ENCODE data around the gene KRTAP10-4. TPM values are rescaled to one million over a fixed set of nuclear protein-coding genes. Genes with fewer than 3 reads are reported as not detected.

KRTAP10-4 gene
- polyA plus RNA-seq, 1 of the 3 experiments (the other 2 are of a cell fraction): not detected

GRCh38 chr21:44593598-44594405, 20.3 kb downstream of the KRTAP10-4 start:
- H3K4me2 ChIP-seq: no peak overlapping the region
- CTCF ChIA-PET: no interaction called here
- DNase-seq: no peak
- POLR2A ChIA-PET: no interaction called here
- H3F3A ChIP-seq (replicated peaks; ENCODE audit: insufficient read depth): no peaks in the 10 kb centered on the region
- peaks cover 8% of the 10 kb centered on the region; the same call in 1 of the 2 replicates for H3K27me3 ChIP-seq (ENCODE audit: insufficient read depth)
- no peak overlapping the region for H2AFZ ChIP-seq (ENCODE audit: low read depth)
- WGBS (ENCODE audit: low lambda C conversion rate): 80% methylated on average over 20 of the region's 20 CpGs
- H3K36me3 ChIP-seq (replicated peaks in 1 of 2; ENCODE audit: control insufficient read depth in 1 of 2, insufficient read depth in 2 of 2, low read length in 1 of 2): no peaks in the 10 kb centered on the region
- H3K9me3 ChIP-seq: no peaks in the 10 kb centered on the region
- H3K9ac ChIP-seq: no peak overlapping the region
- peaks cover 0 to 2% of the 10 kb centered on the region in 2 experiments; a peak in 1 of 4 replicates for H3K4me1 ChIP-seq (ENCODE audit: control insufficient read depth in 1 of 2, insufficient read depth in 2 of 2, low read depth in 1 of 2, low read length in 1 of 2)
- H3K79me2 ChIP-seq (ENCODE audit: insufficient read depth): no peaks in the 10 kb centered on the region
- H3K27ac ChIP-seq (ENCODE audit: low read depth in 2 of 2, low read length in 1 of 2): no peak overlapping the region
- no peak for TF ChIP-seq CTCF (IDR thresholded peaks at IDR 0.05)
- no peak for TF ChIP-seq GABPA (IDR thresholded peaks at IDR 0.05; ENCODE audit: low read depth)
- no peak for TF ChIP-seq FOXM1 (IDR thresholded peaks at IDR 0.05; ENCODE audit: low read depth)
- no peak for TF ChIP-seq GATA2 (CRISPR knock-in tag; IDR thresholded peaks at IDR 0.05)
- no peak for TF ChIP-seq JUND (IDR thresholded peaks at IDR 0.05)
- no peak for TF ChIP-seq SMC3 (IDR thresholded peaks at IDR 0.05; ENCODE audit: low read depth, low read length)
- no peak for TF ChIP-seq USF1 (IDR thresholded peaks at IDR 0.05; ENCODE audit: borderline replicate concordance, low read depth)
- no peak for TF ChIP-seq NRF1 (IDR thresholded peaks at IDR 0.05; ENCODE audit: low read depth, low read length)
- TF ChIP-seq IRF3 (IDR thresholded peaks at IDR 0.05; ENCODE audit: low read depth, low read length): no peak
- no peak for TF ChIP-seq EZH2phosphoT487 (IDR thresholded peaks at IDR 0.05; ENCODE audit: borderline replicate concordance, low read depth)
- no peak for TF ChIP-seq FOXJ3 (CRISPR knock-in tag; IDR thresholded peaks at IDR 0.05)
- TF ChIP-seq RCOR1 (IDR thresholded peaks at IDR 0.05; ENCODE audit: low read length): no peak
- no peak for TF ChIP-seq TEAD4 (IDR thresholded peaks at IDR 0.05; ENCODE audit: borderline replicate concordance, insufficient read depth)
- no peak for TF ChIP-seq MEF2A (IDR thresholded peaks at IDR 0.05; ENCODE audit: borderline replicate concordance, low read depth)
- TF ChIP-seq EP300 (IDR thresholded peaks at IDR 0.05; ENCODE audit: borderline replicate concordance in 1 of 2, low read depth in 1 of 2, low read length in 1 of 2): no peak
- TF ChIP-seq RAD21 (IDR thresholded peaks at IDR 0.05; ENCODE audit: low read length): no peak
- no peak for TF ChIP-seq POLR2AphosphoS5 (IDR thresholded peaks at IDR 0.05; ENCODE audit: low read depth, low read length)
- TF ChIP-seq YY1 (IDR thresholded peaks at IDR 0.05; ENCODE audit: low read depth): no peak
- TF ChIP-seq RFX5 (IDR thresholded peaks at IDR 0.05; ENCODE audit: low read length): no peak
- no peak overlapping the region for H3K4me3 ChIP-seq (ENCODE audit: low read depth in 2 of 2, low read length in 1 of 2)
- H3K9me2 ChIP-seq: no peaks in the 10 kb centered on the region
- H4K20me1 ChIP-seq (ENCODE audit: insufficient read depth): no peaks in the 10 kb centered on the region
